CD4-positive, alpha-beta T cell treated with Interleukin-10 for 1 hour (primary cell): ENCODE measurements around the gene LEPROT.
"Not testable (repeated sequence)": the region's sequence is repeated elsewhere in the genome, so short reads cannot be mapped to it uniquely, and the experiment has no call there.

Experiments used
- DNase-seq: peaks from one replicate; pipeline ENCODE4 v3.0.0-alpha.2; 2020

LEPROT gene

GRCh38 chr1:65420590-65421350, at the start of gene LEPROT, which contains the start of gene LEPR:
LEPROT (plus strand) TSS chr1:65420668; CDS start chr1:65420725, 57 bp downstream.
LEPR (plus strand) TSS chr1:65420668; CDS start chr1:65565566, 144,898 bp downstream.
- no peak for DNase-seq

- DNase-seq, result no peak
These were observed 48.9 kb upstream of the LEPROT start for GRCh38 chr1:65371544-65371943.

GRCh38 chr1:65372557-65372956, 47.9 kb upstream of the LEPROT start:
- DNase-seq, result no peak

GRCh38 chr1:65377496-65378246, 42.8 kb upstream of the LEPROT start:
- DNase-seq, result no peak

GRCh38 chr1:65378247-65378946, 42.1 kb upstream of the LEPROT start:
- DNase-seq, result no peak

- DNase-seq, result not testable (repeated sequence)
These were observed 36.0 kb upstream of the LEPROT start for GRCh38 chr1:65384426-65384825.

- DNase-seq, result no peak
These were observed 34.0 kb upstream of the LEPROT start for GRCh38 chr1:65386439-65386838.

- DNase-seq, result no peak
These were observed 32.6 kb upstream of the LEPROT start for GRCh38 chr1:65387821-65388220.

GRCh38 chr1:65388908-65389695, 31.4 kb upstream of the LEPROT start:
- no peak for DNase-seq

- DNase-seq, result no peak
These were observed 28.0 kb upstream of the LEPROT start for GRCh38 chr1:65392497-65392896.

GRCh38 chr1:65393347-65393746, 27.1 kb upstream of the LEPROT start:
- no peak for DNase-seq

GRCh38 chr1:65393928-65394327, 26.5 kb upstream of the LEPROT start:
- no peak for DNase-seq

- DNase-seq, result no peak
These were observed 24.4 kb upstream of the LEPROT start for GRCh38 chr1:65395887-65396612.

GRCh38 chr1:65398083-65398482, 22.4 kb upstream of the LEPROT start:
- no peak for DNase-seq

- no peak for DNase-seq
These were observed 21.5 kb upstream of the LEPROT start for GRCh38 chr1:65399003-65399402.

GRCh38 chr1:65401612-65402011, 18.9 kb upstream of the LEPROT start:
- DNase-seq, result no peak

- no peak for DNase-seq
These were observed 15.5 kb upstream of the LEPROT start for GRCh38 chr1:65404941-65405340.

- DNase-seq, result no peak
These were observed 12.6 kb upstream of the LEPROT start for GRCh38 chr1:65407877-65408276.

GRCh38 chr1:65409314-65409713, 11.2 kb upstream of the LEPROT start:
- no peak for DNase-seq

- DNase-seq, result no peak
These were observed 10.6 kb upstream of the LEPROT start for GRCh38 chr1:65409816-65410326.

- DNase-seq, result no peak
These were observed 8.0 kb upstream of the LEPROT start for GRCh38 chr1:65412256-65412983.
